DLD1 (cell line): ENCODE results near the gene RAB43.

Experiments used
- in situ Hi-C: cut with HindIII; loops from 2 replicates; pipeline ENCODE4 v1.10.0; 2017; ENCODE audit warnings: low sequenced_read_pairs

Gene RAB43

GRCh38 chr3:129040039-129040336 lies 81.6 kb downstream of the RAB43 start:
- in situ Hi-C loops: no loop called here

GRCh38 chr3:129039271-129040038 lies 82.1 kb downstream of the RAB43 start:
- in situ Hi-C loops: no loop called here

DNA sequence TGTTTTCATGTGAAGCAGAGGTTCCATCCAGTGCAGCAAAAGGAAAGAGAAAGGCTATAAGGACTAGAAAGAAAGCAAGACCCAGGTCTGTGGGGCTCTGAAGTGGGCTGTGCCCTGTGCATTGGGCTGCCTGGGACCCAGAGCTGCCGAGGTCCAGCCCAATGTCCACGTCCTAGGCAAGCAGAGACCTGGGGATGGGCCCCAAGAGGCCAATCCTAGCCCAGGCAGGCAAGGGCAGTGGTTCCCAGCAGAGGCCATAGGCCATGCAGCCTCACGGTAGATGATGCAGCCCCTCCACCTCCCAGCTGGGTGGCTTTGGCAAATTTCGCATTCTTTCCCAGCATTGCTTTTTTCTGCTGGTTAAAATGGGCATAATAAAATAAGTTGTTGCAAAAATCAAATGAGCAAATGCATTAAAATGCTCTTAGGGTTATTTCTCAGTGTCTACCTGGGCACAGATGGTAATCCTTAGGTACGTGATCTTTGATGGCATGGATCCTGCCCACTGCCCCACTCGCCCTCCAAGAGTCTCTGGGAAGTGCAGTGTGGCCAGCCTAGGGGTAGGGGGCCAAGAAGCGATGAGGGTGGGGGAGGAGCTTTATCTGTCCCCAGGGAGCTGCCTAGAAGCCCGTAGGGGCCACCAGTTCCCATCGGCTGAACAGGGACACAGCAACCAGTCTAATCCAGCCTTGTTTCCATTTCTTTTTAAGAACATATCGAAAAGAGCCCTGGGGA lies 83.3 kb downstream of the RAB43 start:
- in situ Hi-C loops: no loop called here
